Transverse colon (tissue), 3 donors: Measurements from ENCODE around the gene LONP1.

Experiments
- EP300 ChIP-seq: sonication (generic); formaldehyde crosslinking; IDR thresholded peaks from one replicate; pipeline ENCODE4 v1.6.1; 2017; ENCODE audit warnings: antibody characterized with exemption, low read depth
- POLR2A ChIP-seq: fragments of 450-650 bp; IDR thresholded peaks from one replicate; pipeline ENCODE4 v1.6.1; 2016; ENCODE audit warnings: antibody characterized with exemption, mild to moderate bottlenecking, moderate library complexity
- TF ChIP-seq, protein P1 (sequence below), 5 experiments: fragments of 200-600 bp in 3 of 5; fragments of 450-650 bp in 2 of 5; sonication (generic) in 3 of 5; IDR thresholded peaks; 1 replicate in 2 of 5; 2 replicates in 3 of 5; pipeline ENCODE4 v1.5.1; 2016 to 2017; ENCODE audit warnings: antibody characterized with exemption in 5 of 5, inconsistent platforms in 3 of 5, mild to moderate bottlenecking in 2 of 5, moderate library complexity in 1 of 5

DNA sequence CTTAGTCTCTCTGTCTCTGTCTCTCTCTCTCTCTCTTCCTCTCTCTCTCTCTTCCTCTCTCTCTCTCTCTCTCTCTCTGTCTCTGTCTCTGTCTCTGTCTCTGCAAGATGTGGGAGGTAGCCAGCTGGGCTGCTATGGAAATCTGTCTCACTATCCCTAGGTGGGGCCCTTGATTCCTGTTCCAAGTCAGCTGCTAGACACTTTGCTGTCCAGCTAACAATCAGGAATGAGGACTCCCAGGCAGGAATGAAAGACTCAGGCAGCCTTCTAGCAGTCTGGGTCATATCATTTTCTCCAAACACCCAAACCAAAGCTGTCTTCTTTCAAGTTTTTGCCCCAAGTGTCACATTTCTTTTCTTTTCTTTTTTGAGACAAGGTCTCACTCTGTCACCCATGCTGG is 23.7 kb upstream of the LONP1 start:
- TF ChIP-seq, protein P1, sequence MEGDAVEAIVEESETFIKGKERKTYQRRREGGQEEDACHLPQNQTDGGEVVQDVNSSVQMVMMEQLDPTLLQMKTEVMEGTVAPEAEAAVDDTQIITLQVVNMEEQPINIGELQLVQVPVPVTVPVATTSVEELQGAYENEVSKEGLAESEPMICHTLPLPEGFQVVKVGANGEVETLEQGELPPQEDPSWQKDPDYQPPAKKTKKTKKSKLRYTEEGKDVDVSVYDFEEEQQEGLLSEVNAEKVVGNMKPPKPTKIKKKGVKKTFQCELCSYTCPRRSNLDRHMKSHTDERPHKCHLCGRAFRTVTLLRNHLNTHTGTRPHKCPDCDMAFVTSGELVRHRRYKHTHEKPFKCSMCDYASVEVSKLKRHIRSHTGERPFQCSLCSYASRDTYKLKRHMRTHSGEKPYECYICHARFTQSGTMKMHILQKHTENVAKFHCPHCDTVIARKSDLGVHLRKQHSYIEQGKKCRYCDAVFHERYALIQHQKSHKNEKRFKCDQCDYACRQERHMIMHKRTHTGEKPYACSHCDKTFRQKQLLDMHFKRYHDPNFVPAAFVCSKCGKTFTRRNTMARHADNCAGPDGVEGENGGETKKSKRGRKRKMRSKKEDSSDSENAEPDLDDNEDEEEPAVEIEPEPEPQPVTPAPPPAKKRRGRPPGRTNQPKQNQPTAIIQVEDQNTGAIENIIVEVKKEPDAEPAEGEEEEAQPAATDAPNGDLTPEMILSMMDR (IDR thresholded peaks at IDR 0.05), result no peak
- TF ChIP-seq POLR2A (no peak), EP300 (no peak)
